Upper lobe of left lung (tissue), 6 donors: ENCODE data around the gene ZC3H18. TPM values are rescaled to one million over a fixed set of nuclear protein-coding genes. Genes with fewer than 3 reads are reported as not detected.

Experiments
- ATAC-seq, 2 donors: fragments of 200-7000 bp; cut with Tn5 transposase; one replicate each; pipeline ENCODE4 v1.9.1; 2022; ENCODE audit warnings: mild to moderate bottlenecking in 2 of 2, moderate library complexity in 2 of 2; ENCODE audit not compliant: low FRiP score in 2 of 2
- DNase-seq, 2 donors: peaks; one replicate each; pipeline ENCODE4 v3.0.0-alpha.2; 2019 to 2020
- H3K27ac ChIP-seq, 4 donors: fragments of 200-600 bp; sonication (generic); one replicate each; pipeline ENCODE4 v1.5.1; 2016 to 2019
- H3K27me3 ChIP-seq, 4 donors: fragments of 200-600 bp; sonication (generic); one replicate each; pipeline ENCODE4 v1.5.1; 2017 to 2019
- H3K36me3 ChIP-seq, 4 donors: fragments of 200-600 bp; sonication (generic); one replicate each; pipeline ENCODE4 v1.5.1; 2016 to 2019
- H3K4me1 ChIP-seq, 4 donors: fragments of 200-600 bp; sonication (generic); one replicate each; pipeline ENCODE4 v1.5.1; 2018 to 2019
- H3K4me3 ChIP-seq, 4 donors: fragments of 200-600 bp; sonication (generic); one replicate each; pipeline ENCODE4 v1.5.1; 2017 to 2019; ENCODE audit warnings: mild to moderate bottlenecking in 2 of 4, moderate library complexity in 1 of 4
- H3K9me3 ChIP-seq, 4 donors: fragments of 200-600 bp; sonication (generic); one replicate each; pipeline ENCODE4 v1.5.1; 2018 to 2019
- CTCF ChIP-seq, 6 experiments: fragments of 450-650 bp in 4 of 6; fragments of 200-600 bp in 2 of 6; sonication (generic) in 2 of 6; IDR thresholded peaks; one replicate each; pipeline ENCODE4 v1.5.1; 2016 to 2019; ENCODE audit warnings: antibody characterized with exemption in 6 of 6
- EP300 ChIP-seq, 4 donors: sonication (generic); formaldehyde crosslinking; IDR thresholded peaks; one replicate each; pipeline ENCODE4 v1.5.1; 2017; ENCODE audit warnings: antibody characterized with exemption in 4 of 4, control low read depth in 2 of 4
- POLR2A ChIP-seq, 4 donors: fragments of 450-650 bp; IDR thresholded peaks; one replicate each; pipeline ENCODE4 v1.5.1; 2016 to 2017; ENCODE audit warnings: antibody characterized with exemption in 4 of 4, mild to moderate bottlenecking in 2 of 4
- POLR2AphosphoS5 ChIP-seq, 2 donors: sonication (generic); formaldehyde crosslinking; IDR thresholded peaks; one replicate each; pipeline ENCODE4 v1.5.1; 2017; ENCODE audit warnings: antibody characterized with exemption in 2 of 2
- WGBS, 2 donors: methylation state at CpG; one replicate each; pipeline ENCODE4 v1.1.5; 2017 to 2018; 5-methylcytosine and 5-hydroxymethylcytosine counted together
- total RNA-seq, 6 donors: library from RNA; depleted of rRNA in 4 of 6; stranded (reverse); fragments of >200 nt in 4 of 6; gene quantifications; one replicate each; pipeline versions ENCODE4 v1.1.0 to v1.2.1, GENCODE V29; 2016 to 2021
- donor health status: DM: no; HTN: no; CAD: no; lungs with moderate emphysema.
- donor health status: DM: no; HTN: yes; CAD: no; lungs with severe emphysema.

The ZC3H18 gene
- total RNA-seq, 6 donors from 2014 or later: 22.0 to 74.4 (median 45.5) TPM

DNA sequence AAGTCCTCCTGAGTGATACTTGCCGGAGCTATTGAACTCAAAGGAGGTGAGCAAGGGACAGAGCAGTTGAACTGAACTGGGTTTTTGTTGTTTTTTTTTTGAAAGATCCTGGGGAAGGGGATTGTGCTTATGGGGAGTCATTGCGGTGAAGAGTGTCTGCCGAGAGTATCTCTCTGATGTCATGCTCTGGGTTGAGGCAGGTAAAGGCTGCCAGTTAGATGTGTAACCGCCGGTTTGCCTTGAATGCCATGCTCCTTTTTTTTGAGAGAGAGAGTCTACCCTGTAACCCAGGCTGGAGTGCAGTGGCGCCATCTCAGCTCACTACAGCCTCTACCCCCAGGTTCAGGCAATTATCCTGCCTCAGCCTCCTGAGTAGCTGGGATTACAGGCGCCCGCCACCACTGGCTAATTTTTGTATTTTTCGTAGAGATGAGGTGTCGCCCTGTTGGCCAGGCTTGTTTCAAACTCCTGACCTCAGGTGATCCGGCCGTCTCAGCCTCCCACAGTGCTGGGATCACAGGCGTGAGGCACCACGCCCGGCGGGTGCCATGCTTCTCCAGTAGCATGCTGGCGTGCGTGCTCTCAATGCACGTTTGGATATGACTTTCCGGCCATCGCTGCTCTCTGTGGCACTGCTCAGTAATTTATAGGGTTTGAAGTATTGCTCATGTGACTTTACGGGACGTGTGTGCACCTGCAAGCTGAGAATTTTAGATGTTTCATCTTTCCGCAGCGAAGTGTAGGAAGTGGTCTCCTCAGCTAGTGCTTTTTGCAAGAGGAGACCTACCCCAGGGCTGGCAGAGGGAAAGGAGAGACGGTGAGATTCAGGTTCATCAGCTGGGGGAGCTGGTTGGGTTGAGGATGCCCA, 8.5 kb downstream of the ZC3H18 start:
- no peak for DNase-seq
- TF ChIP-seq EP300 (IDR thresholded peaks at IDR 0.05) (no peak), POLR2AphosphoS5 (IDR thresholded peaks at IDR 0.05) (no peak), POLR2A (IDR thresholded peaks at IDR 0.05) (no peak), CTCF (IDR thresholded peaks at IDR 0.05) (no peak)
- H3K36me3 ChIP-seq: peaks cover 6 to 82% (median 42%) of the 10 kb centered on the region in 4 donors
- no peak for ATAC-seq
- no peak overlapping the region for H3K4me3 ChIP-seq
- H3K27me3 ChIP-seq: no peaks in the 10 kb centered on the region
- no peak overlapping the region for H3K27ac ChIP-seq
- 93% methylated on average over 24 to 26 of the region's 26 CpGs for WGBS, 2 donors
- H3K4me1 ChIP-seq: peaks cover 0 to 29% (median 15%) of the 10 kb centered on the region in 4 donors
- no peaks in the 10 kb centered on the region for H3K9me3 ChIP-seq

- Histone ChIP-seq H3K4me1 (peaks cover 0 to 29% (median 15%) of the 10 kb centered on the region in 4 donors), H3K27me3 (no peaks in the 10 kb centered on the region), H3K27ac (no peak overlapping the region), H3K36me3 (peaks cover 6 to 79% (median 44%) of the 10 kb centered on the region in 4 donors), H3K4me3 (no peak overlapping the region), H3K9me3 (no peaks in the 10 kb centered on the region)
- ATAC-seq (no peak), DNase-seq (no peak)
- TF ChIP-seq POLR2AphosphoS5 (IDR thresholded peaks at IDR 0.05): no peak
- TF ChIP-seq EP300 (IDR thresholded peaks at IDR 0.05): no peak
- TF ChIP-seq POLR2A (IDR thresholded peaks at IDR 0.05): no peak
- no peak for TF ChIP-seq CTCF (IDR thresholded peaks at IDR 0.05)
- WGBS, 2 donors: 87 to 88% methylated on average over 15 to 16 of the region's 16 CpGs
Measured at GRCh38 chr16:88580371-88580770, 10.2 kb downstream of the ZC3H18 start.

DNA sequence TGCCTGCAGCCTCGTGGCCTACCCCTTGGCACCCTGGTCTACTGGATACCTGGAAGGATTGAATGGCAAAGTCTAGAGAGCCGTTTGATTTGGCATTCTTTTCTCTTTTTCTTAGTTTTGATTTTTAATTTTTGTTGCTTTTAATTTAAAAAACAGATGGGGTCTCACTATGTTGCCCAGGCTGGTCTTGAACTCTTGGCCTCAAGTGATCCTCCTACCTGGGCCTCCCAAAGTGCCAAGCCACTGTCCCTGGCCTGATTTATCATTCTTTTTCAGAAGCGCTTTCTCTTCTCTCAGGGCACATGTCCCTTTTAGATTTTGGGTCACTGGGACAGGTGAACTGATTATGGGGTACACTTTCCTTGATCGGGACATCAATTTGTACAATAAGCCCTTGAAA, 10.8 kb downstream of the ZC3H18 start:
- Histone ChIP-seq H3K36me3 (peaks cover 6 to 76% (median 47%) of the 10 kb centered on the region in 4 donors), H3K4me1 (peaks cover 0 to 29% (median 15%) of the 10 kb centered on the region in 4 donors), H3K27ac (no peak overlapping the region), H3K4me3 (no peak overlapping the region), H3K27me3 (no peaks in the 10 kb centered on the region), H3K9me3 (no peaks in the 10 kb centered on the region)
- 92 to 95% methylated on average over 4 of the region's 4 CpGs for WGBS, 2 donors
- TF ChIP-seq CTCF (IDR thresholded peaks at IDR 0.05): no peak
- no peak for TF ChIP-seq POLR2A (IDR thresholded peaks at IDR 0.05)
- no peak for TF ChIP-seq POLR2AphosphoS5 (IDR thresholded peaks at IDR 0.05)
- no peak for TF ChIP-seq EP300 (IDR thresholded peaks at IDR 0.05)
- DNase-seq (no peak), ATAC-seq (no peak)

DNA sequence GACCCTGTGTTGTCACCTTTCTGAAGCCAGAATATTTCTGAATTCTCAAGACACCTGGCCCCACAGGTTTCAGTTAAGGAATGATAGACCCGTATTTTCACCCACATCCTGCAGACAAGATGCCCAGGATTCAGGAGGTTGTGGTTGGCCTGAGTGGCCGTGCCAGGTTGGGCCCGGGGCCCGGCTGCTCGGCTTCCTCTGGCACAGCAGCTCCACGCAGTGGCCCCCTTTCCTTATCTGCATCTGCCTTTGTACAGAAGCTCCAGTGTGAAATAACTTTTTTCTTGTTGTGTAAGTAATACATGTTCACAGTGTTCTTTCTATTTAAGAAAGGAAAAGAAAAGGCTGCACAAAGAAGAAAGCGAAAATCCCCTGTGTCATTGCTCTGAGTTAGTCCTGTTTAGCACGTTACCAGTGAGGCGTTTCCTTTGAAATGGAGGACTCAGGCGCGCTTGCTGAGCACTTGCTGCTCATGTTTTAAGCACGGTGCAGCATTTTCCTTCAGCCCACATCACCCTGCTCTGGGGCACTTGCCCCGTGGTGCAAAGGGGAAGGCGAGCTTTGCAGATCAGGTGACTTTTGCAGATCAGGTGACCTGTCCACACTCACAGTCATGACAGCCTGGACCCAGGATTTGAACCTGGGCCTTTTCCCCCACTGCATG, 12.8 kb downstream of the ZC3H18 start:
- no peak for DNase-seq
- Histone ChIP-seq H3K36me3 (peaks cover 13 to 75% (median 52%) of the 10 kb centered on the region in 4 donors), H3K9me3 (no peaks in the 10 kb centered on the region), H3K4me3 (no peak overlapping the region), H3K27me3 (no peaks in the 10 kb centered on the region), H3K4me1 (peaks cover 0 to 19% (median 6%) of the 10 kb centered on the region in 4 donors), H3K27ac (no peak overlapping the region)
- no peak for ATAC-seq
- 87 to 93% methylated on average over 14 of the region's 14 CpGs for WGBS, 2 donors
- TF ChIP-seq CTCF (IDR thresholded peaks at IDR 0.05): no peak
